ENCODE data around the gene CNTN5.
"Not testable (repeated sequence)": the region's sequence is repeated elsewhere in the genome, so short reads cannot be mapped to it uniquely, and the experiment has no call there.

The CNTN5 gene

GRCh38 chr11:100224541-100225034 lies 1203.8 kb downstream of the CNTN5 start:
- no peak overlapping the region for H3K4me3 Mint-ChIP-seq
- H3K4me1 Mint-ChIP-seq (ENCODE audit: low read depth) = no peaks in the 10 kb centered on the region
- H3K36me3 Mint-ChIP-seq (ENCODE audit: low read depth) = no peaks in the 10 kb centered on the region
- H3K9me3 Mint-ChIP-seq = no peaks in the 10 kb centered on the region
- no peak overlapping the region for H3K27ac Mint-ChIP-seq
- no peaks in the 10 kb centered on the region for H3K27me3 Mint-ChIP-seq (ENCODE audit: low read depth)

GRCh38 chr11:100229086-100229485 lies 1208.3 kb downstream of the CNTN5 start:
- no peak overlapping the region for H3K4me3 Mint-ChIP-seq
- H3K36me3 Mint-ChIP-seq (ENCODE audit: low read depth) = no peaks in the 10 kb centered on the region
- peaks cover 4% of the 10 kb centered on the region for H3K9me3 Mint-ChIP-seq
- H3K4me1 Mint-ChIP-seq (ENCODE audit: low read depth) = no peaks in the 10 kb centered on the region
- no peaks in the 10 kb centered on the region for H3K27me3 Mint-ChIP-seq (ENCODE audit: low read depth)
- no peak overlapping the region for H3K27ac Mint-ChIP-seq

GRCh38 chr11:100232006-100232405 lies 1211.3 kb downstream of the CNTN5 start:
- no peaks in the 10 kb centered on the region for H3K4me1 Mint-ChIP-seq (ENCODE audit: low read depth)
- no peaks in the 10 kb centered on the region for H3K36me3 Mint-ChIP-seq (ENCODE audit: low read depth)
- H3K4me3 Mint-ChIP-seq = no peak overlapping the region
- no peak overlapping the region for H3K27ac Mint-ChIP-seq
- H3K9me3 Mint-ChIP-seq = peaks cover 4% of the 10 kb centered on the region
- H3K27me3 Mint-ChIP-seq (ENCODE audit: low read depth) = no peaks in the 10 kb centered on the region

GRCh38 chr11:100235085-100235484 lies 1214.3 kb downstream of the CNTN5 start:
- H3K4me3 Mint-ChIP-seq = no peak overlapping the region
- H3K27ac Mint-ChIP-seq = no peak overlapping the region
- no peaks in the 10 kb centered on the region for H3K4me1 Mint-ChIP-seq (ENCODE audit: low read depth)
- no peaks in the 10 kb centered on the region for H3K36me3 Mint-ChIP-seq (ENCODE audit: low read depth)
- H3K9me3 Mint-ChIP-seq = peaks cover 4% of the 10 kb centered on the region
- H3K27me3 Mint-ChIP-seq (ENCODE audit: low read depth) = no peaks in the 10 kb centered on the region

GRCh38 chr11:100240025-100240539 lies 1219.3 kb downstream of the CNTN5 start:
- H3K9me3 Mint-ChIP-seq = peaks cover 4% of the 10 kb centered on the region
- H3K27ac Mint-ChIP-seq = no peak overlapping the region
- no peaks in the 10 kb centered on the region for H3K27me3 Mint-ChIP-seq (ENCODE audit: low read depth)
- no peaks in the 10 kb centered on the region for H3K4me1 Mint-ChIP-seq (ENCODE audit: low read depth)
- H3K4me3 Mint-ChIP-seq = no peak overlapping the region
- no peaks in the 10 kb centered on the region for H3K36me3 Mint-ChIP-seq (ENCODE audit: low read depth)

- no peaks in the 10 kb centered on the region for H3K4me1 Mint-ChIP-seq (ENCODE audit: low read depth)
- H3K27ac Mint-ChIP-seq = no peak overlapping the region
- no peaks in the 10 kb centered on the region for H3K9me3 Mint-ChIP-seq
- H3K27me3 Mint-ChIP-seq (ENCODE audit: low read depth) = no peaks in the 10 kb centered on the region
- no peak overlapping the region for H3K4me3 Mint-ChIP-seq
- no peaks in the 10 kb centered on the region for H3K36me3 Mint-ChIP-seq (ENCODE audit: low read depth)
Observed at GRCh38 chr11:100247704-100248103, 1227.0 kb downstream of the CNTN5 start.

GRCh38 chr11:100257238-100257803 lies 1236.6 kb downstream of the CNTN5 start:
- H3K27ac Mint-ChIP-seq; H3K27me3 Mint-ChIP-seq (ENCODE audit: low read depth); H3K9me3 Mint-ChIP-seq; H3K4me3 Mint-ChIP-seq; H3K4me1 Mint-ChIP-seq (ENCODE audit: low read depth); H3K36me3 Mint-ChIP-seq (ENCODE audit: low read depth): not testable (repeated sequence)

- Mint-ChIP-seq H3K9me3 (peaks cover 30% of the 10 kb centered on the region), H3K27ac (no peak overlapping the region), H3K4me3 (no peak overlapping the region), H3K4me1 (ENCODE audit: low read depth) (no peaks in the 10 kb centered on the region), H3K36me3 (ENCODE audit: low read depth) (no peaks in the 10 kb centered on the region), H3K27me3 (ENCODE audit: low read depth) (no peaks in the 10 kb centered on the region)
Observed at GRCh38 chr11:100269516-100269915, 1248.8 kb downstream of the CNTN5 start.

GRCh38 chr11:100273066-100273815 lies 1252.5 kb downstream of the CNTN5 start:
- no peak overlapping the region for H3K4me3 Mint-ChIP-seq
- no peaks in the 10 kb centered on the region for H3K27me3 Mint-ChIP-seq (ENCODE audit: low read depth)
- H3K4me1 Mint-ChIP-seq (ENCODE audit: low read depth) = no peaks in the 10 kb centered on the region
- H3K9me3 Mint-ChIP-seq = peaks cover 18% of the 10 kb centered on the region
- no peak overlapping the region for H3K27ac Mint-ChIP-seq
- no peaks in the 10 kb centered on the region for H3K36me3 Mint-ChIP-seq (ENCODE audit: low read depth)

- not testable (repeated sequence) for H3K27me3 Mint-ChIP-seq (ENCODE audit: low read depth); H3K36me3 Mint-ChIP-seq (ENCODE audit: low read depth); H3K4me3 Mint-ChIP-seq; H3K4me1 Mint-ChIP-seq (ENCODE audit: low read depth); H3K27ac Mint-ChIP-seq; H3K9me3 Mint-ChIP-seq
Observed at GRCh38 chr11:100274466-100274865, 1253.7 kb downstream of the CNTN5 start.

GRCh38 chr11:100294748-100295147 lies 1274.0 kb downstream of the CNTN5 start:
- no peaks in the 10 kb centered on the region for H3K36me3 Mint-ChIP-seq (ENCODE audit: low read depth)
- H3K9me3 Mint-ChIP-seq = peaks cover 16% of the 10 kb centered on the region
- no peaks in the 10 kb centered on the region for H3K4me1 Mint-ChIP-seq (ENCODE audit: low read depth)
- H3K27me3 Mint-ChIP-seq (ENCODE audit: low read depth) = no peaks in the 10 kb centered on the region
- H3K4me3 Mint-ChIP-seq = no peak overlapping the region
- no peak overlapping the region for H3K27ac Mint-ChIP-seq

- Mint-ChIP-seq H3K36me3 (ENCODE audit: low read depth) (no peaks in the 10 kb centered on the region), H3K27me3 (ENCODE audit: low read depth) (no peaks in the 10 kb centered on the region), H3K4me3 (no peak overlapping the region), H3K4me1 (ENCODE audit: low read depth) (no peaks in the 10 kb centered on the region), H3K27ac (no peak overlapping the region), H3K9me3 (peaks cover 16% of the 10 kb centered on the region)
Observed at GRCh38 chr11:100296051-100296679, 1275.4 kb downstream of the CNTN5 start.

- Mint-ChIP-seq H3K27ac (no peak overlapping the region), H3K27me3 (ENCODE audit: low read depth) (no peaks in the 10 kb centered on the region), H3K9me3 (peaks cover 10% of the 10 kb centered on the region), H3K4me3 (no peak overlapping the region), H3K36me3 (ENCODE audit: low read depth) (no peaks in the 10 kb centered on the region), H3K4me1 (ENCODE audit: low read depth) (no peaks in the 10 kb centered on the region)
Observed at GRCh38 chr11:100297516-100297915, 1276.8 kb downstream of the CNTN5 start.

- Mint-ChIP-seq H3K9me3 (no peaks in the 10 kb centered on the region), H3K27me3 (ENCODE audit: low read depth) (no peaks in the 10 kb centered on the region), H3K36me3 (ENCODE audit: low read depth) (no peaks in the 10 kb centered on the region), H3K4me3 (no peak overlapping the region), H3K4me1 (ENCODE audit: low read depth) (no peaks in the 10 kb centered on the region), H3K27ac (no peak overlapping the region)
Observed at GRCh38 chr11:100302824-100303223, 1282.1 kb downstream of the CNTN5 start.

- no peaks in the 10 kb centered on the region for H3K9me3 Mint-ChIP-seq
- no peaks in the 10 kb centered on the region for H3K36me3 Mint-ChIP-seq (ENCODE audit: low read depth)
- no peaks in the 10 kb centered on the region for H3K27me3 Mint-ChIP-seq (ENCODE audit: low read depth)
- H3K4me3 Mint-ChIP-seq = no peak overlapping the region
- no peak overlapping the region for H3K27ac Mint-ChIP-seq
- H3K4me1 Mint-ChIP-seq (ENCODE audit: low read depth) = no peaks in the 10 kb centered on the region
Observed at GRCh38 chr11:100303897-100304296, 1283.1 kb downstream of the CNTN5 start.

Measured in T-helper 1 cell treated with Interleukin-12 subunit alpha and Interleukin-12 subunit beta and Interleukin-4 antibody, amounts not matched to agents 30 μg/mL and 1 μg/mL, for 36 hours (primary cell).